ENCODE measurements around the gene CADM2. TPM values are rescaled to one million over a fixed set of nuclear protein-coding genes. Genes with fewer than 3 reads are reported as not detected.
"Not testable (repeated sequence)": the region's sequence is repeated elsewhere in the genome, so short reads cannot be mapped to it uniquely, and the experiment has no call there.

Gene CADM2
- total and polyA plus RNA-seq, 2 experiments from 2014 or later: 2.9 to 7.8 TPM

- H3K36me3 ChIP-seq (replicated peaks; ENCODE audit: insufficient read depth, low read depth): no peaks in the 10 kb centered on the region
- DNase-seq (ENCODE audit: low spot score): no peak
Observed at GRCh38 chr3:85960793-85961192, 1002.0 kb downstream of the CADM2 start.

GRCh38 chr3:85977615-85978338 lies 1019.0 kb downstream of the CADM2 start:
- no peaks in the 10 kb centered on the region for H3K4me1 ChIP-seq (ENCODE audit: insufficient read depth)
- no peak overlapping the region for H2AFZ ChIP-seq
- no peaks in the 10 kb centered on the region for H4K20me1 ChIP-seq (ENCODE audit: insufficient read depth, poor library complexity, severe bottlenecking)
- H3K27me3 ChIP-seq: no peaks in the 10 kb centered on the region
- no peak overlapping the region for H3K27ac ChIP-seq
- no peaks in the 10 kb centered on the region for H3K36me3 ChIP-seq (replicated peaks; ENCODE audit: insufficient read depth, low read depth)
- TF ChIP-seq CTCF (IDR thresholded peaks at IDR 0.05; ENCODE audit: poor library complexity) (no peak), EZH2phosphoT487 (IDR thresholded peaks at IDR 0.05; ENCODE audit: low read depth, severe bottlenecking, unreplicated experiment) (no peak), EZH2 (IDR thresholded peaks at IDR 0.05; ENCODE audit: borderline replicate concordance) (no peak)
- no peak for DNase-seq (ENCODE audit: low spot score)
- 62% methylated on average over 6 of the region's 6 CpGs for WGBS (ENCODE audit: low lambda C conversion rate, missing lambda C conversion rate)
- H3K9me3 ChIP-seq (ENCODE audit: low read depth): no peaks in the 10 kb centered on the region
- H3K9me2 ChIP-seq (replicated peaks; ENCODE audit: insufficient read depth): no peaks in the 10 kb centered on the region
- H3K79me2 ChIP-seq: no peaks in the 10 kb centered on the region
- H3K4me3 ChIP-seq: no peak overlapping the region
- no peak overlapping the region for H3K4me2 ChIP-seq

More at GRCh38 chr3:85960793-85961192, 1002.0 kb downstream of the CADM2 start:
- Histone ChIP-seq H3K79me2 (no peaks in the 10 kb centered on the region), H3K9me2 (replicated peaks; ENCODE audit: insufficient read depth) (no peaks in the 10 kb centered on the region), H3K4me1 (ENCODE audit: insufficient read depth) (no peaks in the 10 kb centered on the region), H3K4me2 (no peak overlapping the region), H2AFZ (no peak overlapping the region), H3K4me3 (no peak overlapping the region), H3K27me3 (no peaks in the 10 kb centered on the region), H3K27ac (no peak overlapping the region), H3K9me3 (ENCODE audit: low read depth) (no peaks in the 10 kb centered on the region), H4K20me1 (ENCODE audit: insufficient read depth, poor library complexity, severe bottlenecking) (no peaks in the 10 kb centered on the region)
- TF ChIP-seq EZH2phosphoT487 (IDR thresholded peaks at IDR 0.05; ENCODE audit: low read depth, severe bottlenecking, unreplicated experiment) (no peak), CTCF (IDR thresholded peaks at IDR 0.05; ENCODE audit: poor library complexity) (no peak), EZH2 (IDR thresholded peaks at IDR 0.05; ENCODE audit: borderline replicate concordance) (no peak)

GRCh38 chr3:85979034-85979433 lies 1020.2 kb downstream of the CADM2 start:
- no peaks in the 10 kb centered on the region for H3K9me3 ChIP-seq (ENCODE audit: low read depth)
- H3K4me1 ChIP-seq (ENCODE audit: insufficient read depth): no peaks in the 10 kb centered on the region
- H3K79me2 ChIP-seq: no peaks in the 10 kb centered on the region
- H3K9me2 ChIP-seq (replicated peaks; ENCODE audit: insufficient read depth): no peaks in the 10 kb centered on the region
- TF ChIP-seq CTCF (IDR thresholded peaks at IDR 0.05; ENCODE audit: poor library complexity): no peak
- no peak for TF ChIP-seq EZH2phosphoT487 (IDR thresholded peaks at IDR 0.05; ENCODE audit: low read depth, severe bottlenecking, unreplicated experiment)
- TF ChIP-seq EZH2 (IDR thresholded peaks at IDR 0.05; ENCODE audit: borderline replicate concordance): no peak
- no peak overlapping the region for H3K27ac ChIP-seq
- no peaks in the 10 kb centered on the region for H3K36me3 ChIP-seq (replicated peaks; ENCODE audit: insufficient read depth, low read depth)
- H2AFZ ChIP-seq: no peak overlapping the region
- H3K4me3 ChIP-seq: no peak overlapping the region
- no peak for DNase-seq (ENCODE audit: low spot score)
- H4K20me1 ChIP-seq (ENCODE audit: insufficient read depth, poor library complexity, severe bottlenecking): no peaks in the 10 kb centered on the region
- no peak overlapping the region for H3K4me2 ChIP-seq
- no peaks in the 10 kb centered on the region for H3K27me3 ChIP-seq

- H3K27ac ChIP-seq; H2AFZ ChIP-seq; DNase-seq (ENCODE audit: low spot score); H3K4me3 ChIP-seq; H3K27me3 ChIP-seq; H3K9me3 ChIP-seq (ENCODE audit: low read depth); H3K4me1 ChIP-seq (ENCODE audit: insufficient read depth); H3K79me2 ChIP-seq; H4K20me1 ChIP-seq (ENCODE audit: insufficient read depth, poor library complexity, severe bottlenecking); H3K4me2 ChIP-seq; H3K9me2 ChIP-seq (replicated peaks; ENCODE audit: insufficient read depth); H3K36me3 ChIP-seq (replicated peaks; ENCODE audit: insufficient read depth, low read depth): not testable (repeated sequence)
- WGBS (ENCODE audit: low lambda C conversion rate, missing lambda C conversion rate): 96% methylated on average over 10 of the region's 10 CpGs
Observed at GRCh38 chr3:85989581-85989980, 1030.8 kb downstream of the CADM2 start.

Measured in hepatocyte (in vitro differentiated cells).